Stimulated activated CD4-positive, alpha-beta T cell treated with anti-CD3 and anti-CD28 coated beads, Interleukin-2, amount 100 ng/mL, for 48 hours (primary cell): Measurements from ENCODE around the gene UTY.
"Not testable (repeated sequence)": the region's sequence is repeated elsewhere in the genome, so short reads cannot be mapped to it uniquely, and the experiment has no call there.

Experiments
- DNase-seq, 2 donors: peaks; one replicate each; pipeline ENCODE4 v3.0.0-alpha.2; 2020

Gene UTY

DNA sequence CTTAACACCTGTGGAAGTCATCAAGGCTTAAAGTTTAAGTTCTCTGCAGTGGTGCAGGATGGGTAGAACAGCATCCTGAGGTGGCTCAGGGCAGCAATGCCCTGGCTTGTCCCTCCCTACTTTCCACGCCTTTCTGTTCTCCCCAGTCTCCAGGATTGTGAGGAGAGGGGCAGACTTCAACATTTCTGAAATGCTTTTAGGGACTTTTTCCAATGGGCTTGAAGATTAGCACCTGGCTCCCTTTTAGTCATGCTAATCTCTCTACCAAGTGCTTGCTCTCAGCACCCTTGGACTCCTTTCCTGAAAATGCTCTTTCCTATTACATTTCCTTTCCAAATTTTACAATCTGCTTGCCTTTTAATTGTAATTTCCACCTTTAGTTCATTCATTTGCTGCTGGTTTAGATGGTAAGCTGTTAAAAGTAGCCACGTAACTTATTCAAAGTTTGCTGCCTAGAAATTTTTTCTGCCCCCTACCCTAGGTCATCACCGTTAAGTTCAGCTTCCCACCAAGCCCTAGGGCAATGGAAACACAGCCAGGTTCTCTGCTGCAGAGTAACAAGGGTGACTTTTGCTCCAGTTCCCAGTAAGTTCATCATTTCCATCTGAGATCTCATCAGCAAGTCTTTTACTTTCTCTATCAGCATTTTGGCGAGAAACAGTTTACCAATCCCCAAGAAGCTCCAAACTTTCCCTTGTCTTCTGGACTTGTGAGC is 183.5 kb downstream of the UTY start:
- DNase-seq, result no peak

DNA sequence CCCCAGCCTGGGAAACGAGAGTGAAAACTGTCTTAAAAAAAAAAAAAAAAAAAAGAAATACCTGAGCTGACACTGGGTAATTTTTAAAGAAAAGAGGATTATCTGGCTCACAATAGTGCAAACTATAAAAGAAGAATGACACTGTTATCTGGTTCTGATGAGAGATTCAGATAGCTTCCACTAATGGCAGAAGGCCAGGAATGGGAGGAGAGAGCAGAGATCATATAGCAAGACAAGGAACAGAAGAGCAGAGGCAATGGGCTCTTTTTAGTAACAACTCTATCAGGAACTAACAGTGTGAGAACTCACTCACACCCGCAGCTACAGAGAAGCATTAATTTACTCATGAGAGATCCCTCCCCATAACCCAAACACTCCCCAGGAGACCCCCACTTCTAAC is 184.8 kb downstream of the UTY start:
- no peak for DNase-seq

GRCh38 chrY:13291199-13291598 is 188.6 kb downstream of the UTY start:
- DNase-seq, result no peak

- DNase-seq, result not testable (repeated sequence)
Observed at GRCh38 chrY:13282151-13283054, 197.4 kb downstream of the UTY start.

DNA sequence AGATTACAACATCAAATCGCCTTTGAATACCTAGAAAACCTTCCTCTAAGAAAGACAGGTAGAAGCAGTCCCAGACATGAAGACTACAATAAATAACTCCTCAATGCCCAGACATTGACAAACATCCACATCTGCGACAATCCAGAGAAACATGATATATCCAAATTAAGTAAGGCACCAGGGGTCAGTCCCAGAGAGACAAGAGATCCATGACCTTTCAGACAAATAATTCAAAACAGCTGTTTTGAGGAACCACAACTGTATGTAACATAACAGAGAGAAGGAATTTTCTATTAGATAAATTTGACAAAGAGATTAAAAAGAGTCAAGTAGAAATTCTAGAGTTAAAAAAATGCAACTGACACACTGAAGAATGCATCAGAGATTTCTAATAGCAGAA is 200.3 kb downstream of the UTY start:
- DNase-seq, result no peak

DNA sequence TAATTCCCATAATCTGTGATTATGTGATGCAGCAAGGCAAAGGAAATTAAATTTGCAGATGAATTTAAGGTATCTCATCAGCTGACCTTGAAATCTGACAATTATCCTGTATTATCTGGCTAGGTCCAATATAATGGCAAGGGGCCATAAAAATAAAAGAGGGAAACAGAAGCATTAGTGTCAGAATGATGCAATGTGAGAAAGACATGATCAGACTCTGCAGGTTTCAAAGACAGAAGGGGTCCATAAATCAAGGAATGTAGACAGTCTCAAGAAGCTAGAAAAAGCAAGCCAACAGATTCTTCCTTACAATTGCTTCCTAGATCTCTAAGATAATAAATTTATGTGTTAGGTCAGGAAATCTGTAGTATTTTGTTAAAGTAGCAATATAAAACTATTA is 208.1 kb downstream of the UTY start:
- no peak for DNase-seq

DNA sequence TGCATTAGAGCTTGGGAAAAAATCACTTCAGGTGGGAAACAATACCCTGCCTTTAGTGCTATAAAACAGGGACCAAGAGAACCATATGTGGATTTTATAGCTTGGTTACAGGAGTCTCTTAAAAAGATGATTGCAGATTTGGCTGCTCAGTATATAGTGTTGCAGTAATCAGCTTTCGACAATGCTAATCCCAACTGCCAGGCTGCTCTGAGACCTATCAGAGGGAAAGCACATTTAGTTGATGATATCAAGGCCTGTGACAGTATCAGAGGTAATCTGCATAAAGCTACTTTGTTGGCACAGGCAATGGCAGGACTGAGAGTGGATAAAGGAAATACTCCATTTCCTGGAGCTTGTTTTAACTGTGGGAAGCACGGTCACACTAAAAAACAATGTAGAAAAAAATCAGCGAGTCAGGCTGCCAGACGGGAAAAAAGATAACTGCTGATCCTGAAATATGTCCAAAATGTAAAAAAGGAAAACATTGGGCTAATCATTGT is 225.8 kb downstream of the UTY start:
- not testable (repeated sequence) for DNase-seq

- DNase-seq, result no peak
Observed at GRCh38 chrY:13250421-13250820, 229.4 kb downstream of the UTY start.

DNA sequence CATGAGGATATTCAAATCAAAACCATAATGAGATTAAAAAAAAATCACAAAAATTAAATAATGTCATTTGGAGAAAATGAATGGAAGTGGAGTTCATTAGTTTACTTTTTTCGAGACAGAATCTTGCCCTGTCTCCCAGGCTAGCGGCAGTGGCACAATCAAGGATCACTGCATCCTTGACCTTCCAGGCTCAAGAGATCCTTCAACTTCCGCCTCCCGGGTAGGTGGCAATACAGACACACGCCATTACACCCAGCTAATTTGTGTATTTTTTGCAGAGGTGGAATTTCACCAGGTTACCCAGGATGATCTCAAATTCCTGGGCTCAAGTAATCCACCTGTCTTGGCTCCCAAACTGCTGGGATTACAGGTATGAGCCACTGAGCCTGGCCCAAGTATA is 236.1 kb downstream of the UTY start:
- no peak for DNase-seq

- no peak for DNase-seq
Observed at GRCh38 chrY:13233901-13234300, 245.9 kb downstream of the UTY start.

- no peak for DNase-seq
Observed at GRCh38 chrY:13233118-13233517, 246.7 kb downstream of the UTY start.

DNA sequence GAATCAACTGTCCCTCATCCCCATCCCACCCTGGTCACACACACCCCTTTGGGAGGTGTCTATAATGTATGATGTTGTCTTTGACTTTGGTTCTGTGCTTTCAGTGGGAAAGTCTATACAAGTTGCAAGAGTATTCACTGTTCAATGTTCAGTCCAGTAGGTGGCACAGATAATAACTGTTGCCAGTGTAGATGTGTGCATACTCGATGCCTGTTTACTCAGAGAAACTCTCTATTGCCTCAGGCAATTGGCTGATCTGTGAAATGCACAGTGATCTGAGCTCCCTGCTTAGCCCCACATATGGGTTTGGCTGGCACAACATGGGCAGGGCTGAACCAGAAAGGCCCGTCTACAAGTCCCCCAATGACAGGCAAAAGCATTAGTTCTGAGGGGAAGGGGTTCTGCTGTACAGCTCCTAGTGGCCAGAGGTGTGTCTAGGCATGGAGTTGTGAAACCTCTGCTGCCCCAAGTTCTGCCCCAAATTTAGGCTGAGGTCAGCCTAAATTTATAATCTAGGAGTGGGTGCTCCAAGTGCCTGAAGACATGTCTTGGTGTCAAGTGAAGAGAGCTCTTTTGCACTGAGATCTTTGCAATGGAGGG is 252.4 kb downstream of the UTY start:
- DNase-seq, result no peak

- no peak for DNase-seq
Observed at GRCh38 chrY:13210961-13211646, 268.7 kb downstream of the UTY start.

GRCh38 chrY:13205214-13205613 is 274.6 kb downstream of the UTY start:
- DNase-seq, result no peak
